HG03066 (cell line): ENCODE results near the gene PTPRG.

Experiments used
- ATAC-seq: cut with Tn5 transposase; IDR thresholded peaks from one replicate; pipeline ENCODE4 v1.9.1; 2021; ENCODE audit warnings: low read depth; ENCODE audit not compliant: unreplicated experiment

Gene PTPRG

GRCh38 chr3:62159709-62160092 lies 598.3 kb downstream of the PTPRG start:
- ATAC-seq = no peak

DNA sequence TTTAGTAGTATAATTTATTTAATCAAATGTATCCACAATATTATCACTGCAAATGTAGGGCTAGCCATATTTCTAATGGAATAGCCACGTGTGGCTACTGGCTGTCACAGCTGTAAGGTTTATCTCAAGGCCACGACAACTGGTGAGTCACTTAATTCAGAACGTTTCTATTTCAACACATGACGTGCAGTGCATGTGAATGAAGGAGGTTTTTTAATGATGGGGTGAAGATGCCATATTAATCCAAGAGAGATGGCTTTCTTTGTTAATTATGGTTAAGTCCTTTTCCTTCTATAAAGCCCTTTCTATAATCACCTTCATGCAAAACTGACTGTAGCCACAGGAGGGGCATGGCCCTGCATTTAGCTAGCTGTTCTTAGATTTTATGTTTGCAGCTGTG lies 600.0 kb downstream of the PTPRG start:
- ATAC-seq = no peak

- ATAC-seq = no peak
These were observed 602.8 kb downstream of the PTPRG start for GRCh38 chr3:62164196-62164595.

DNA sequence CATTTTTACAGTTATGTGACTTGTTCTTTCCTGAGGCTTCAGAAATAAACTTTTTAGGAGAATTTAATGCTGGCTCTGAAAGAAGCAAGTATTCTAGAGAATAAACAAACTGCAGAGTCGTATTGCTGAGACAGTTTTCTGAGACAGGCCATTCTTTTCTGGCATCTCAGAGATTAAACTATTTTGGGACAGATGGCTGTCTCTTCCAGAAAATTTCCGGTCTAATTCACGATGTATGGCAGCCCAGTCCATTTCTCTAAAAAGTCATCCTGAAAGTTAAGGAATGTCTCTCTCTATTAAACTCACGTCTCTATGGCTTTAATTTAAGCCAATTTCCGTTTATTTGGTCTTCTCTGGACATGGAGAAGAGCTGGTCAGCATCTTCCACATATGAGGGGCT lies 603.4 kb downstream of the PTPRG start:
- no peak for ATAC-seq

DNA sequence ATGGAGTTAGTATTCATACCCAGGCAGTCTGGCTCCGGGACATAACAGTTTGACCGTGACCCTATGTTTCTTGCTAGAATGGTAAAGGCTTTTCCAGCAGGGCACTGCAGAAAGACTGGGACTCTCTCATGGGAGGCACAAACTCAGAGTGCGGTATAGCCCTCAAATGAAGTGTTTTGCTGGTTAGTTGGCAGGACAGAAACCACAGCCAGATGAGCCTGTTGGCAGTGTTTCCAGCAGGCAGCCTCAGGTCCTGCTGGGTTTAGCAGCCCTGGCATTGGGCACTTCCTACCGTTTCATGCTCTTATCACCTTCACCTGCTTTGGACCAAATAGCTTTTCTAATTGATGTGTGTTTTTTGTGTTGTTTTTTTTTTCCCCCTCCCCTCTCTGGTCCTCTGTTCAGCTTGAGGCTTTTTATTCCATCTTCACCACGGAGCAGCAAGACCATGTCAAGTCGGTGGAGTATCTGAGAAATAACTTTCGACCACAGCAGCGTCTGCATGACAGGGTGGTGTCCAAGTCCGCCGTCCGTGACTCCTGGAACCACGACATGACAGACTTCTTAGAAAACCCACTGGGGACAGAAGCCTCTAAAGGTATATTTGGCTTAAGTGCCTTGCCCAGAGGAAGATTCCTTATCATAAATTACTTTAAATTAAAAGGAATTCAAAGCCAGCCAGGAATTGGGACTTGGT lies 606.3 kb downstream of the PTPRG start:
- no peak for ATAC-seq

DNA sequence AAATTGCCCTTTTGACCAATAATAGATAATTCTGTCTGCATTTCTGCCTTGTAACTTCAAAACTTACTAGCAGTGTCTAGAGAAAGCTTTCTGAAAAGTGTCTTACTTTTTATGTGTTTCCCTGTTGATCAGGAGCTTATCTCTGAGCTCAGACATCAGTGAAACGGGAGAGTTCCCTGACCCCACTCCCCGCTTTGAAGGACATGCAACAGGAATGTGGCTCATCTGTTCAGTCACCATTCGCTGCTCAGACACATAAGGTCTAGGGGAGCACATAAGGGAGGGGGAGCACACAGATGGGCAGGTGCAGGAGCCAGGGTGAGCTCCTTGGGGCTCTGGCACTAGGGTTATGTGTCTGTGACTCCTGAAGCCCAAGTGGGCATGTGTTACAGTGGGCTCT lies 607.0 kb downstream of the PTPRG start:
- no peak for ATAC-seq

- no peak for ATAC-seq
These were observed 608.7 kb downstream of the PTPRG start for GRCh38 chr3:62169906-62170660.

DNA sequence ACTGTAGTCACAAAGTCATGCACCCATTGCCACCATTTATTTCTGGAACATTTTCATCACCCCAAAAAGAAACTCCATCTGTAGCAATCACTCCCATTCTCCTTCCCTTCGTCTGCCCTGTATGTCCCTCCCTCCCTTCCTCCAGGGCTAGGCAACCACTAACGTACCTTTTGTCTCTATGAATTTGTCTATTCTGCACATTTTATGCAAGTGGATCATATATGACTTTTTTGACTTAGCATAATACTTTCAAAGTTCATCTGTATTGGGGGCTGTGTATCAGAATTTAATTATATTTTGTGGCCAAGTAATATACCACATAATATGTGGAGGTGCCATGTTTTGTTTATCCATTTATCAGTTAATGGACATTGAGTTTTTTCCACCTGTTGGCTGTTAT lies 610.4 kb downstream of the PTPRG start:
- no peak for ATAC-seq

- ATAC-seq = no peak
These were observed 610.8 kb downstream of the PTPRG start for GRCh38 chr3:62172199-62172598.

GRCh38 chr3:62173939-62174515 lies 612.7 kb downstream of the PTPRG start:
- ATAC-seq = no peak

DNA sequence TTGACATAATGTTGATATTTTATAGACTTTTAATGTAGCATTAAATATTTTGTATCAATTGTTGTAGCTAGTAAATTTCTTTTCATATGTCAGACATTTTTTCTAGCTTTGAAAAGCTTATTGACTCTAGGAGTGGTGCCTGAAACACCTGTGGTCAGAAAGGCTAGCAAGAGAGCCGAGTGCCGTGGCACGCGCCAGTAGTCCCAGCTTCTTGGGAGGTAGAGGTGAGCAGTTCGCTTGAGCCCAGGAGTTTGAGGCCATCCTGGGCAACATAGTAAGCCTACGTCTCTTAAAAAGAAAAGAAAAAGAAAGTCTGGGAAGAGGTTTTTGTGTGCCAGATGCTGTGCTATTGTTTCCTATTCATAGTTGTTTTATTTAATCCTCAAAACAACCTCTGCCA lies 613.8 kb downstream of the PTPRG start:
- ATAC-seq = no peak

- no peak for ATAC-seq
These were observed 616.7 kb downstream of the PTPRG start for GRCh38 chr3:62178032-62178431.

GRCh38 chr3:62178739-62179600 lies 617.6 kb downstream of the PTPRG start:
- ATAC-seq = no peak

GRCh38 chr3:62180514-62180913 lies 619.1 kb downstream of the PTPRG start:
- ATAC-seq = no peak

DNA sequence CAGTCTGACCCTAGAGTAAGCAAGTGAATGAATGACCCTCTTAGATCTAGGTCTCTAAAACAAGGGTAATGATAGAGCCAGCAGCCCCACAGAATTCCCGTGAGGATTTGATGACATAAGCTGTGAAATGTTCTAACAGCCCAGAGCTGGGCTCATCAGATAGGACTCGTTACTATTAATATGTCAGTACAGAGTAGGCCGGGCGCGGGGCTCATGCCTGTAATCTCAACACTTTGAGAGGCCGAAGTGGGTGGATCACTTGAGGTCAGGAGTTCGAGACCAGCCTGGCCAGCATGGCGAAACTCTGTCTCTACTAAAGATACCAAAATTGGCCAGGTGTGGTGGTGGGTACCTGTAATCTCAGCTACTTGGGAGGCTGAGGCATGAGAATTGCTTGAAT lies 621.7 kb downstream of the PTPRG start:
- no peak for ATAC-seq

GRCh38 chr3:62183969-62184368 lies 622.6 kb downstream of the PTPRG start:
- no peak for ATAC-seq

GRCh38 chr3:62184559-62184958 lies 623.2 kb downstream of the PTPRG start:
- ATAC-seq = no peak

DNA sequence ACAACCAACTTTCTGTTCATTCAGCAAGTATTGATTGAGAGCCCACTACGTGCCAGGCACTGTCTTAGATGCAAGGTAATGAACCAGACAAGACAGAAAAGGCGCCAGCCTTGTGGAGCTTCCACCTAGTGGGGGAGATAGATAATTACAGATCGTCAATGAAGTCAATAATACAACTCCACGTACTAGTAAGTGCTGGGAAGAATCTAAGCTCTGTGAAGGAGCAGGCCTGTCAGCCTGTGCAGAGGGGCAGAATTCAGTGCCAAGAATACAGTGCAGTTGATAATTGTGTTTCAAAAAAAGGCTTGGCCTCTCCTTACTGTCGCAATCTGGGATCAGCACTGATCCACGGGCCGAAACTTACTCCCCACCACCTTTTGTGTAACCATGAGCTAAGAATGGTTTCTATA lies 625.7 kb downstream of the PTPRG start:
- no peak for ATAC-seq

- ATAC-seq = peak; percentile 71
These were observed 627.5 kb downstream of the PTPRG start for GRCh38 chr3:62188681-62189375.

- no peak for ATAC-seq
These were observed 628.0 kb downstream of the PTPRG start for GRCh38 chr3:62189376-62189698.

GRCh38 chr3:62192891-62193290 lies 631.5 kb downstream of the PTPRG start:
- ATAC-seq = no peak
